KMS-11 (cell line): Measurements from ENCODE around the gene CENPV.

ENCODE experiments used
- H2AFZ ChIP-seq: fragments of 200-600 bp; sonication (generic); 2 replicates; pipeline ENCODE4 v1.6.1; 2016; ENCODE audit warnings: antibody characterized with exemption, mixed run types, low read depth
- H3K27ac ChIP-seq: fragments of 200-600 bp; sonication (generic); 2 replicates; pipeline ENCODE4 v1.6.1; 2016; ENCODE audit warnings: mild to moderate bottlenecking, mixed run types
- H3K27me3 ChIP-seq: fragments of 200-600 bp; sonication (generic); 2 replicates; pipeline ENCODE4 v1.6.1; 2017; ENCODE audit warnings: mild to moderate bottlenecking, low read depth, mixed run types, moderate library complexity; ENCODE audit not compliant: insufficient read depth
- H3K36me3 ChIP-seq: fragments of 200-600 bp; sonication (generic); 2 replicates; pipeline ENCODE4 v1.6.1; 2017; ENCODE audit warnings: mild to moderate bottlenecking, mixed run types; ENCODE audit not compliant: insufficient read depth
- H3K4me1 ChIP-seq: fragments of 200-600 bp; sonication (generic); 2 replicates; pipeline ENCODE4 v1.6.1; 2016; ENCODE audit warnings: mild to moderate bottlenecking, low read depth, mixed run types; ENCODE audit not compliant: poor library complexity, severe bottlenecking
- H3K4me2 ChIP-seq: fragments of 200-600 bp; sonication (generic); 2 replicates; pipeline ENCODE4 v1.7.0; 2016; ENCODE audit warnings: mild to moderate bottlenecking, mixed run types
- H3K4me3 ChIP-seq: fragments of 200-600 bp; sonication (generic); IDR thresholded peaks from 2 replicates; pipeline ENCODE4 v1.6.1; 2017; ENCODE audit warnings: low read depth, low read length, mixed read lengths; ENCODE audit not compliant: insufficient read depth
- H3K79me2 ChIP-seq: fragments of 200-600 bp; sonication (generic); 2 replicates; pipeline ENCODE4 v1.6.1; 2016; ENCODE audit warnings: low read depth, mixed run types; ENCODE audit not compliant: insufficient read depth
- H3K9ac ChIP-seq: fragments of 200-600 bp; sonication (generic); 2 replicates; pipeline ENCODE4 v1.6.1; 2016; ENCODE audit warnings: mild to moderate bottlenecking, mixed run types
- H4K20me1 ChIP-seq: fragments of 200-600 bp; sonication (generic); 2 replicates; pipeline ENCODE4 v1.6.1; 2016; ENCODE audit warnings: mild to moderate bottlenecking, mixed run types; ENCODE audit not compliant: insufficient read depth
- TF ChIP-seq, protein P1 (sequence below): fragments of 200-600 bp; sonication (generic); conservative IDR thresholded peaks from 2 replicates; pipeline ENCODE4 v1.6.1; 2017; ENCODE audit warnings: low read depth, mild to moderate bottlenecking, antibody characterized with exemption, low read length, moderate library complexity, mixed read lengths

The CENPV gene

DNA sequence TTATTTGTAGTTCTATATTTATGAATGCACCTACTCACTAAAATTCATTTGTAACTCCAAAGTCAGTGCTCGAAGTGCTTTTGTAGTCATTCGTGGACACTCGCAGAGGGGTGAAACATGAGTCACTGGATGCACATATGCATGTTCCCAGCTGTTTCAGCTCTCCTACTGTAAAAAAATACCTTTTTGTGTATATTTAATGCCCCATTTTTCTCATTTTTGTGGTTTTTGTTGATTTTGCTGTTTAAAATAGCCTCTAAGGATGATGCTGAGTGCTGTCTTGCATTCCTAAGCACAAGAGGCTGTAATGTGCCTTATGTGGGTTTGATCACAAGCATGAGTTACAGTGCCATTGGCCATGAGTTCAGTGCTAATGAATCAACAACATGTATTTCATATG, 30.6 kb downstream of the CENPV start:
- Histone ChIP-seq H3K27ac (no peak overlapping the region), H4K20me1 (no peaks in the 10 kb centered on the region), H3K9ac (no peak overlapping the region), H3K4me3 (no peak overlapping the region), H3K79me2 (no peaks in the 10 kb centered on the region), H3K36me3 (no peaks in the 10 kb centered on the region), H3K4me2 (no peak overlapping the region), H3K4me1 (no peaks in the 10 kb centered on the region), H3K27me3 (no peaks in the 10 kb centered on the region), H2AFZ (no peak overlapping the region)
- TF ChIP-seq, protein P1, sequence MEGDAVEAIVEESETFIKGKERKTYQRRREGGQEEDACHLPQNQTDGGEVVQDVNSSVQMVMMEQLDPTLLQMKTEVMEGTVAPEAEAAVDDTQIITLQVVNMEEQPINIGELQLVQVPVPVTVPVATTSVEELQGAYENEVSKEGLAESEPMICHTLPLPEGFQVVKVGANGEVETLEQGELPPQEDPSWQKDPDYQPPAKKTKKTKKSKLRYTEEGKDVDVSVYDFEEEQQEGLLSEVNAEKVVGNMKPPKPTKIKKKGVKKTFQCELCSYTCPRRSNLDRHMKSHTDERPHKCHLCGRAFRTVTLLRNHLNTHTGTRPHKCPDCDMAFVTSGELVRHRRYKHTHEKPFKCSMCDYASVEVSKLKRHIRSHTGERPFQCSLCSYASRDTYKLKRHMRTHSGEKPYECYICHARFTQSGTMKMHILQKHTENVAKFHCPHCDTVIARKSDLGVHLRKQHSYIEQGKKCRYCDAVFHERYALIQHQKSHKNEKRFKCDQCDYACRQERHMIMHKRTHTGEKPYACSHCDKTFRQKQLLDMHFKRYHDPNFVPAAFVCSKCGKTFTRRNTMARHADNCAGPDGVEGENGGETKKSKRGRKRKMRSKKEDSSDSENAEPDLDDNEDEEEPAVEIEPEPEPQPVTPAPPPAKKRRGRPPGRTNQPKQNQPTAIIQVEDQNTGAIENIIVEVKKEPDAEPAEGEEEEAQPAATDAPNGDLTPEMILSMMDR: no peak

DNA sequence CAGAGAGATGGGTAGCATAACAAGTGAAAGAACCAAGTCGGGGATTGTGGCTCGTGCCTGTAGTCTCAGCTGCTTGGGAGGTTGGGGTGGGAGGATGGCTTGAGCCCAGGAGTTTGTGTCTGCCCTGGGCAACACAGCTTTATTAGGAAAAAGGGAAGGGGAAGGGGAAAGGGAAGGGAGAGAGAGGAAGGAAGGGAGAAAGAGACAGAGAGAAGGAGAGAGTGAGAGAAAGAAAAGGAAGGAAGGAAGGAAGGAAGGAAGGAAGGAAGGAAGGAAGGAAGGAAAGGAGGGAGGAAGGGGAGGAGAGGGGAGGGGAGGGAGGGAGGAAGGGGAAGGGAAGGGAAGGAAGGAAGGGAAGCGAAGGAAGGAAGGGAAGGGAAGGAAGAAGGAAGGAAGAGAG, 33.3 kb downstream of the CENPV start:
- Histone ChIP-seq H4K20me1 (no peaks in the 10 kb centered on the region), H3K9ac (no peak overlapping the region), H3K36me3 (no peaks in the 10 kb centered on the region), H2AFZ (no peak overlapping the region), H3K27ac (no peak overlapping the region), H3K4me2 (no peak overlapping the region), H3K27me3 (no peaks in the 10 kb centered on the region), H3K4me1 (no peaks in the 10 kb centered on the region), H3K4me3 (no peak overlapping the region), H3K79me2 (no peaks in the 10 kb centered on the region)
- TF ChIP-seq, protein P1: no peak

DNA sequence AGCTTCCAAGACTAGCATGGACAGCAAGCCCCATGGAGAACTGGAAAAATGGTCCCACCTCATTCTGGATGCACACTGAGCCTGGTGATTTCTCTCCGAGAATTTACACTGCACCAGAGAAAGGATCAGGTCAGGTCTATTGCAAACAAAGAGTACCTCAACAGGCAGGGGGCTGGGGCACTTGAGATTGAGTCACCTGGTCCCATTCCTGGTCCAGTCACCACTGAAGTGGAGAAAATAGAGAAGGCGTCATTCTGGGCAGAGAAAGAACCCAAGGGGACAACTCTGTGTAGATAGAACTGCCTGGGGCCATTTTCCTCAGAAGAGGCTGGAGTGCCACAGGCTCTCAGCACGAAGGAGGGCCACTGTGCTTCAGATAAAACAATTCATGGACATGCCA, 38.4 kb downstream of the CENPV start:
- Histone ChIP-seq H3K27me3 (no peaks in the 10 kb centered on the region), H3K36me3 (no peaks in the 10 kb centered on the region), H3K79me2 (no peaks in the 10 kb centered on the region), H3K4me3 (no peak overlapping the region), H3K4me2 (no peak overlapping the region), H3K27ac (no peak overlapping the region), H4K20me1 (no peaks in the 10 kb centered on the region), H2AFZ (no peak overlapping the region), H3K4me1 (no peaks in the 10 kb centered on the region), H3K9ac (no peak overlapping the region)
- TF ChIP-seq, protein P1: no peak

DNA sequence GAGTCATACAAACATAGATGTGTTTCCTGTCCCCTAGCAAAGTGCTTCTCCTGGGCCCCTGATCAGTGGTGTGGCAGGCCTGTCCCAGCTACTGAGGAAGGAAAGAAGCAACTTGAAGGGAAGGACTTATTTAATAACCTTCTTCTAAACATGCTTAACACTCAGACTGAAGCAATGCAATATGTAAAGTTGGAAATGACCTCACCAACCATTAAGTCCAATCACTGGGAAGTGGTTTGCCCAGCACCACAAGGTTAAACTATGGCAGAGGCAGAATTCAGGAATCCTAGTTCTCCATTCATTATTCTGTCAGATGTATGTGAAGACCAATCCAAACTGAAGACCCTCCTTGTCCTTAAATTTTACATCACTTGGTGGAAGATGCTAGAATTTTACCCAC, 39.1 kb downstream of the CENPV start:
- H3K4me1 ChIP-seq: no peaks in the 10 kb centered on the region
- H3K27me3 ChIP-seq: no peaks in the 10 kb centered on the region
- no peak overlapping the region for H3K4me2 ChIP-seq
- H4K20me1 ChIP-seq: no peaks in the 10 kb centered on the region
- H2AFZ ChIP-seq: no peak overlapping the region
- no peak overlapping the region for H3K4me3 ChIP-seq
- H3K27ac ChIP-seq: no peak overlapping the region
- no peaks in the 10 kb centered on the region for H3K36me3 ChIP-seq
- TF ChIP-seq, protein P1: no peak
- H3K79me2 ChIP-seq: no peaks in the 10 kb centered on the region
- no peak overlapping the region for H3K9ac ChIP-seq
